GM18498 (cell line): ENCODE measurements around the gene PMIS2.

ENCODE experiments used
- ATAC-seq: cut with Tn5 transposase; IDR thresholded peaks from one replicate; pipeline ENCODE4 v1.9.1; 2021; ENCODE audit warnings: mild to moderate bottlenecking, moderate library complexity; ENCODE audit not compliant: unreplicated experiment

Gene PMIS2

GRCh38 chr19:35556025-35556590 is 29.9 kb upstream of the PMIS2 start:
- ATAC-seq = no peak

- ATAC-seq = no peak
Observed at GRCh38 chr19:35556846-35557538, 29.0 kb upstream of the PMIS2 start.

GRCh38 chr19:35557539-35558399 is 28.2 kb upstream of the PMIS2 start:
- ATAC-seq = no peak

GRCh38 chr19:35558400-35559280 is 27.3 kb upstream of the PMIS2 start:
- ATAC-seq = no peak

- ATAC-seq = no peak
Observed at GRCh38 chr19:35559281-35559659, 26.7 kb upstream of the PMIS2 start.

GRCh38 chr19:35559781-35560180 is 26.2 kb upstream of the PMIS2 start:
- ATAC-seq = no peak

- ATAC-seq = no peak
Observed at GRCh38 chr19:35560271-35560670, 25.7 kb upstream of the PMIS2 start.

- no peak for ATAC-seq
Observed at GRCh38 chr19:35560677-35561076, 25.3 kb upstream of the PMIS2 start.

- ATAC-seq = no peak
Observed at GRCh38 chr19:35561436-35561835, 24.5 kb upstream of the PMIS2 start.

GRCh38 chr19:35562336-35562735 is 23.6 kb upstream of the PMIS2 start:
- ATAC-seq = no peak

GRCh38 chr19:35562776-35563175 is 23.2 kb upstream of the PMIS2 start:
- ATAC-seq = no peak

GRCh38 chr19:35563207-35563829 is 22.7 kb upstream of the PMIS2 start, which contains the start of gene ATP4A:
Gene ATP4A, minus strand, starts transcription at chr19:35563658. Its CDS starts 29 bp downstream, at chr19:35563629.
- no peak for ATAC-seq

- no peak for ATAC-seq
Observed at GRCh38 chr19:35565016-35565856, 20.7 kb upstream of the PMIS2 start.

- no peak for ATAC-seq
Observed at GRCh38 chr19:35566738-35567137, 19.2 kb upstream of the PMIS2 start.

- no peak for ATAC-seq
Observed at GRCh38 chr19:35569281-35569781, 16.6 kb upstream of the PMIS2 start.

- ATAC-seq = no peak
Observed at GRCh38 chr19:35571406-35571965, 14.5 kb upstream of the PMIS2 start.

- no peak for ATAC-seq
Observed at GRCh38 chr19:35577918-35578317, 8.1 kb upstream of the PMIS2 start.

GRCh38 chr19:35578707-35579106 is 7.3 kb upstream of the PMIS2 start:
- no peak for ATAC-seq

- ATAC-seq = no peak
Observed at GRCh38 chr19:35582760-35583159, 3.2 kb upstream of the PMIS2 start.
